Testis (tissue), 2 donors: ENCODE data around the gene EMILIN2.
"Not testable (repeated sequence)": the region's sequence is repeated elsewhere in the genome, so short reads cannot be mapped to it uniquely, and the experiment has no call there.

Source experiments
- POLR2A ChIP-seq: fragments of 450-650 bp; IDR thresholded peaks from one replicate; pipeline ENCODE4 v1.6.1; 2017; ENCODE audit warnings: antibody characterized with exemption, mild to moderate bottlenecking, moderate library complexity
- TF ChIP-seq, protein P1 (sequence below), 3 experiments: fragments of 450-650 bp in 2 of 3; fragments of 200-600 bp in 1 of 3; sonication (generic) in 1 of 3; IDR thresholded peaks; one replicate each; pipeline ENCODE4 v1.5.1; 2016 to 2019; ENCODE audit warnings: antibody characterized with exemption in 3 of 3, mild to moderate bottlenecking in 2 of 3, moderate library complexity in 1 of 3

DNA sequence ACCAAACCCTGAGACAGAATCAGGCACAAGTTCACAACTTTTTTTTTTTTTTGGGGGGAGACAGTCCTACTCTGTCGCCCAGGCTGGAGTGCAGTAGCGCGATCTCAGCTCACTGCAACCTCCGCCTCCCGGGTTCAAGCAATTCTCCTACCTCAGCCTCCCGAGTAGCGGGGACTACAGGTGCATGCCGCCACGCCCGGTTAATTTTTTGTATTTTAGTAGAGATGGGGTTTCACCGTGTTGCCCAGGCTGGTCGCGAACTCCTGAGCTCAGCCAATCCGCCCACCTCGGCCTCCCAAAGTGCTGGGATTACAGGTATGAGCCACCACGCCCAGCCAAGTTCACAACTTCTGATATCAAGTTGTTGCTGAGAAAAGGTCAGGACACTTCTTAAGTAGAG, 68.7 kb downstream of the EMILIN2 start:
- TF ChIP-seq, protein P1, sequence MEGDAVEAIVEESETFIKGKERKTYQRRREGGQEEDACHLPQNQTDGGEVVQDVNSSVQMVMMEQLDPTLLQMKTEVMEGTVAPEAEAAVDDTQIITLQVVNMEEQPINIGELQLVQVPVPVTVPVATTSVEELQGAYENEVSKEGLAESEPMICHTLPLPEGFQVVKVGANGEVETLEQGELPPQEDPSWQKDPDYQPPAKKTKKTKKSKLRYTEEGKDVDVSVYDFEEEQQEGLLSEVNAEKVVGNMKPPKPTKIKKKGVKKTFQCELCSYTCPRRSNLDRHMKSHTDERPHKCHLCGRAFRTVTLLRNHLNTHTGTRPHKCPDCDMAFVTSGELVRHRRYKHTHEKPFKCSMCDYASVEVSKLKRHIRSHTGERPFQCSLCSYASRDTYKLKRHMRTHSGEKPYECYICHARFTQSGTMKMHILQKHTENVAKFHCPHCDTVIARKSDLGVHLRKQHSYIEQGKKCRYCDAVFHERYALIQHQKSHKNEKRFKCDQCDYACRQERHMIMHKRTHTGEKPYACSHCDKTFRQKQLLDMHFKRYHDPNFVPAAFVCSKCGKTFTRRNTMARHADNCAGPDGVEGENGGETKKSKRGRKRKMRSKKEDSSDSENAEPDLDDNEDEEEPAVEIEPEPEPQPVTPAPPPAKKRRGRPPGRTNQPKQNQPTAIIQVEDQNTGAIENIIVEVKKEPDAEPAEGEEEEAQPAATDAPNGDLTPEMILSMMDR (IDR thresholded peaks at IDR 0.05), result not testable (repeated sequence)
- TF ChIP-seq POLR2A, result not testable (repeated sequence)
